Measurements from ENCODE around the gene FAM107B.

- no peak for TF ChIP-seq CSRNP3 (CRISPR knock-in tag; IDR thresholded peaks at IDR 0.05)
- no peak for TF ChIP-seq ESRRG (CRISPR knock-in tag; IDR thresholded peaks at IDR 0.05)
- TF ChIP-seq RARB (CRISPR knock-in tag; IDR thresholded peaks at IDR 0.05): no peak
- TF ChIP-seq ZFP3 (CRISPR knock-in tag; IDR thresholded peaks at IDR 0.05): no peak
- no peak for TF ChIP-seq CREB5 (CRISPR knock-in tag; IDR thresholded peaks at IDR 0.05; ENCODE audit: low read depth)
- no peak for TF ChIP-seq PATZ1 (CRISPR knock-in tag; IDR thresholded peaks at IDR 0.05; ENCODE audit: borderline replicate concordance)
- no peak for TF ChIP-seq SNAI2 (CRISPR knock-in tag; IDR thresholded peaks at IDR 0.05)
- TF ChIP-seq ZNF8 (CRISPR knock-in tag; IDR thresholded peaks at IDR 0.05): no peak
- TF ChIP-seq GLIS3 (CRISPR knock-in tag; IDR thresholded peaks at IDR 0.05): no peak
Observed at GRCh38 chr10:14595526-14596182, 179.0 kb downstream of the FAM107B start.

Measured in SK-N-SH treated with all-trans-retinoic acid at 6 μM for 48 hours (cell line).